Measurements from ENCODE around the gene OSBPL5. TPM values are rescaled to one million over a fixed set of nuclear protein-coding genes. Genes with fewer than 3 reads are reported as not detected.
A peak's percentile ranks its signal among the peaks of the same experiment; 100 is the strongest.
"Not testable (repeated sequence)": the region's sequence is repeated elsewhere in the genome, so short reads cannot be mapped to it uniquely, and the experiment has no call there.

OSBPL5 gene
- total RNA-seq, 1 donor from 2014 or later, result 15.3 TPM

GRCh38 chr11:3186166-3186953 is 21.2 kb upstream of the OSBPL5 start:
- intact Hi-C loops (cut with DNase I), result no loop called here
- DNase-seq (no peak), ATAC-seq (ENCODE audit: poor library complexity) (no peak)

GRCh38 chr11:3184732-3185347 is 19.7 kb upstream of the OSBPL5 start:
- no peak for ATAC-seq (ENCODE audit: poor library complexity)

GRCh38 chr11:3183523-3183922 is 18.4 kb upstream of the OSBPL5 start:
- DNase-seq (peak; percentile 22), ATAC-seq (ENCODE audit: poor library complexity) (no peak)
- intact Hi-C loops (cut with DNase I), result no loop called here

More at GRCh38 chr11:3184732-3185347, 19.7 kb upstream of the OSBPL5 start:
- DNase-seq, result peak; percentile 35
- intact Hi-C loops (cut with DNase I), result no loop called here

DNA sequence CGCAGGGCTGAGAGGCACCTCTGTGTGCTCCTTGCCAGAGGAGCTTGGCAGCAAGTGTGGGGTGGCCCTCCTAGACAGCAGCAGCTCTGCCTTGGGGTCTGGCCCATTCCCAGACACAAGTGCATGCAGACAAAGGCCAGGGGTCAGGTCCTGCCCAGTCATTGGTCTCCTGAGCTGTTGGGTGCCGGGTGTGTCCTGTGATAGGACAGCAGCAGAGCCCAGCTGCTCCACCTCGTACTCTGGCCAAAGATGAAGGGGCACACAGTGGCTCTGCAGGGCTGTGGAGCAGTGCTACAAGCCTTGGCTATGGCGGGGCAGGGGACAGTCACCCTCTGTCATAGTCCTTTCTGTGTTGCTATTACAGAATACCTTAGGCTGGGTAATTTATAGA is 17.3 kb upstream of the OSBPL5 start:
- no peak for ATAC-seq (ENCODE audit: poor library complexity)
- intact Hi-C loops (cut with DNase I), result no loop called here
- DNase-seq, result peak; percentile 23

DNA sequence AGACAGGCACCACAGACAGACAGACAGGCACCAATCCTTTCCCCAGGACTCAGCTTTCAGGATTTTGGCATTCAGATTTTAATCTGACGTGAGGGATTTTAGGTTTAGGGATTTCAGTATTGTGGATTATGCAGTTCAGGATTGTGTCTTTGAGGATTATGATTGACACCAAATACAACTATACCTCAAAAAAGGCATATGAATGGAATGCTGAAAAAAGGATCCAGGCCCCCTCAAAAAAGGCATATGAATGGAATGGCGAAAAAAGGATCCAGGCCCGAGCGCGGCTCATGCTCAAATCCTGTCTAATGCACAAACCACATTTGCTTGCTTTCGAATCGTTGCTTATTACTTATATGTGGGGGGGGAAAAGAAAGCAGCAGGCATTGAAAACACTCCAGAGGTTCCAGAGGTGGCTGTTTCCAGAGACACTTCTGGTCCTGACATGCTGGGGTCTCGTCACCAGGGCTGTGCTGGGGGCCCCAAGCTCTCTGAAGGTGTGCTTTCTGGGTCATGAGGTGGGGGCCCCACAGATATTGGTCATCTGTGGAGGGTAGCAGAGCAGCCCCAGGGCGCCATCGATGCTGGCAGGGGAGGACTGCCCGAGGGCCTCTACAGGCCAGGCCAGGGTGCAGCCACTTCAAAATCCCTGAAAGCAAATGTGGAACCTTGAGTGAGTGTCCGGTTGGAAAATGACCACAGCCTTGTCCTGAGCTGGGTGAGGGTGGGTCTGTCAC is 16.8 kb upstream of the OSBPL5 start:
- peak; percentile 20 for DNase-seq
- intact Hi-C loops (cut with DNase I), result no loop called here
- no peak for ATAC-seq (ENCODE audit: poor library complexity)

GRCh38 chr11:3180869-3181268 is 15.8 kb upstream of the OSBPL5 start:
- ATAC-seq (ENCODE audit: poor library complexity) (no peak), DNase-seq (peak; percentile 13)
- intact Hi-C loops (cut with DNase I), result no loop called here

DNA sequence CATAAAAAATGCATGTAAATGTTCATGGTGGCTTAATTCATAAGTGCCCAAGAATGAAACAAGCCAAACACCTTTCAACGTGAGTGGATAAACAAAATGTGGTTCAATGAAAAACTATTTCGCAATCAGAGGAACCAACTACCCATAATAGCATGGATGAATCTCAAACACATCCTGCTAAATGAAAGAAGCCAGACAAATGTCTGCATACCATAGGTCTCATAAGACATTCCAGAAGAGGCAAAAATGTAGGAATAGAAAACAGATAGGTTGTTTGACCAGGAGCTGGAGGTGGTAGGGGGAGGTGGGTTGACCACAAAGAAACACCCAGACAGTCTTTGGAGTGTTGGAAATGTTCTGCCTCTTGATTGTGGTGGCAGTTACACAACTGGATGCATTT is 13.2 kb upstream of the OSBPL5 start:
- DNase-seq, result no peak
- intact Hi-C loops (cut with DNase I), result no loop called here
- ATAC-seq (ENCODE audit: poor library complexity), result no peak

GRCh38 chr11:3177931-3178330 is 12.8 kb upstream of the OSBPL5 start:
- DNase-seq, result no peak
- intact Hi-C loops (cut with DNase I), result no loop called here
- no peak for ATAC-seq (ENCODE audit: poor library complexity)

DNA sequence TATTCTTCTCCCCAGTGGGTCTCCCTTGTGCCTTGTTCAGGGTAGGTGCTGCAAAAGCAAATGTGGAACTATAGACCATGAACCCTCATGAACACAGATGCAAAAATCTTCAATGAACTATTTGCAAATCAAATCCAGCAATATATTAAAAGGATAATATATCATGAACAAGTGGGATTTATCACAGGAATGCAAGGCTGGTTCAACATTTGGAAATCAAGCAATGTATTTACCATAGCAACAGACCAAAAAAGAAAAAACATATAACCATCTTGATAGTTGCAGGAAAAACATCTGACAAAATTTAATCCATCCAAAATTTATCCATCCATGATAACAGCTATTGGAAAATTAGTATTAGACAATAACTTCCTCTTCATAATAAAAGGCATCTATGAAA is 11.4 kb upstream of the OSBPL5 start:
- DNase-seq (no peak), ATAC-seq (ENCODE audit: poor library complexity) (no peak)
- intact Hi-C loops (cut with DNase I), result no loop called here

GRCh38 chr11:3175194-3175593 is 10.1 kb upstream of the OSBPL5 start:
- DNase-seq, result peak; percentile 14
- intact Hi-C loops (cut with DNase I), result no loop called here
- no peak for ATAC-seq (ENCODE audit: poor library complexity)

- DNase-seq (no peak), ATAC-seq (ENCODE audit: poor library complexity) (no peak)
- intact Hi-C loops (cut with DNase I), result no loop called here
Measured at GRCh38 chr11:3174387-3174786, 9.3 kb upstream of the OSBPL5 start.

DNA sequence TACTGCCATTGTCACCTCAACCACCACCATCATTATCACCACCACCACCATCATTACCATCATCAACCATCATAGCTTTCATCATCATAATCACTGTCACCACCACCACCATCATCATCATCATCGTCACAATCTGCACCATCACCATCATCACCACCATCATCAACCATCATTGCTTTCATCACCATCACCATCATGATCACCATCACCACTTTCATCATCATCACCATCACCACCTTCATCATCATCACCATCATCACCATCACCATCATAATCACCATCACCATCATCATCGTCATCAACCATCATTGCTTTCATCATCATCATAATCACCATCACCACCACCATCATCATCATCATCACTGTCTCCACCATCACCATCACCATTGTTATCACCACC is 8.7 kb upstream of the OSBPL5 start:
- no peak for ATAC-seq (ENCODE audit: poor library complexity)
- no peak for DNase-seq
- intact Hi-C loops (cut with DNase I), result no loop called here

DNA sequence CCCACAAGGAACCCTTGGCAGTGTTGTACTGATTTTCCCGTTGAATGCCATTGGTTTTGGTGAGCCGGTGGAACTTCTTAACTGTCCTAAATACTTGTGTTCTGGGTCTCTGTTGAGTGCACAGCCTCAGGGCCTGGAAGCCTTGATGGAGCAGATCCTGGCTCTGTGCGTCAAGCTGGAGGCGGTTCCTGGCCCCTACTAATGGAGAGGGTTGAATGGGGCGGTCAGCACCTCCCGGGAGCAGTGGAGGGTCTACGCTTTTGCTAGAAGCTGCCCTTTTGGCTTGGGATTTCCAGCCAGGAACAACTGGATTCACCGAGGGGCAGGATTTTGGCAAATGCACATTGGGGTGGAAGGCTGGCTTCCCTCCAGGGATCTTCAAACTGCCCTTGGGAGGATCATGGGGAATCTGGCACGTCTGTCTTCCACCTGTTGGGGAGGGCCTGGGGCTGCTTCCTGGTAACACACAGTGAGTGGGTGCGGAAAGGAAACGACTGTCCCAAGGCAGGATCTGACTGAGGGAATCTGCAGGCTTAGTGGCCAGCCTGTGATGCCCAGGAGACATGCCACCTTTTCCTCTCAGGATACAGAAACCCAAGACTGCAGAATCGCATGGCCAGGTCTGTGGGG is 6.9 kb upstream of the OSBPL5 start:
- DNase-seq (no peak), ATAC-seq (ENCODE audit: poor library complexity) (no peak)
- intact Hi-C loops (cut with DNase I), result no loop called here

GRCh38 chr11:3170756-3171650 is 5.9 kb upstream of the OSBPL5 start:
- intact Hi-C loops (cut with DNase I), result no loop called here
- no peak for DNase-seq
- no peak for ATAC-seq (ENCODE audit: poor library complexity)

DNA sequence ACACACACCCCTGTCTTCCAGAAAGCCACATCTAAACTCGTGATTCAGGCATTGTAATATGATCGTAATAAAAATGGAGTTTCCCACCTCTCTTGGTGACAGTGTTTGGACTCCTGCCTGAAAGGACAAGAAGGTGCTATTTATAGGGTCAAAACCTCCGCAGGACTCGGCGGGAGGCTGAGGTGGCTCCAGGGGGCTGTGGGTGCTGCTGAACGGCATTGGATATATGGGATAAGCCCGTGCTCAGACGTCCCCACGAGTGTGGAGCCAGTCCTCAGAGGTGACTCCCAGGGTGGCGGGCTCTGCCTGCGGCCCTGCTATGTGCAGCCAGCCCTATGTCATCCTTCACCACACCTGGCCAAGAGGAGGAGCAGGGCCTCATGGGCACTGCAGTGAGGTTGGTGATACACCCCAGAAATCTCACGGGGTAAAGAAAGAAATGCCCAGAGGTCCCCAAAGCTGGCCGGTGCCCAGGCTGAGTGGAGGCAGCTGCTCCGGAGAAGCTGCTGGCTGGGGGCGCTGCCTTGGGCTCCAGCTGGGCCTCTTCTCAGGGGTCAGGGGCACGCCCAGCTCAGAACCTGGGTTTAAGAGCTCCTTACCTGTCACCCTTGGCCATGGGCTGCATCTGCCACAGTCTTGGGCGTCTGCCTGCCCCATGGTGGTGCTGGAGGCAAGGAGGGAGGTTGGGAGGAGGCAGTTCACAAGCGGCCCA is 5.1 kb upstream of the OSBPL5 start:
- ATAC-seq (ENCODE audit: poor library complexity), result peak; percentile 51
- intact Hi-C loops (cut with DNase I), result no loop called here
- DNase-seq, result no peak

GRCh38 chr11:3169255-3170043 is 4.3 kb upstream of the OSBPL5 start:
- peak; percentile 60 for ATAC-seq (ENCODE audit: poor library complexity)
- intact Hi-C loops (cut with DNase I), result no loop called here
- peak; percentile 72 for DNase-seq

DNA sequence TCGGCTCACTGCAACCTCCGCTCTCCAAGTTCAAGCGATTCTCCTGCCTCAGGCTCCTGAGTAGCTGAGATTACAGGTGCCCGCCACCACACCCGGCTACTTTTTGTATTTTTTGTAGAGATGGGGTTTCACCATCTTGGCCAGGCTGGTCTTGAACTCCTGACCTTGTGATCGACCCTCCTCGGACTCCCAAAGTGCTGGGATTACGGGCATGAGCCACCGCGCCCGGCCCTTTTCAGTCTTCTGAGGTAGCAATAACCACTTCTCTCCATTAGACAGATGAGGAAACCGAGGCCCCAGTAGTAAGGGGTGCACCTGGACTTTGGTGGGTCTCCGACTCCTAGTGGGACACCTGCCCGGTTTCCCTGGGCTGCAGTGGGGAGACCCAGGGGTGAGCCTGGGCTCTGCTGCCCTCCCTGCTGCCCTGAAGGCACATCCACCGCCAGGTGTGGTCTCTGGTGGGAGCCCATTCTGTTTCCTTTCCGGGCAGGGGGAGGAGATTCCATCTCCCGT is 3.7 kb upstream of the OSBPL5 start:
- intact Hi-C loops (cut with DNase I); DNase-seq; ATAC-seq (ENCODE audit: poor library complexity): not testable (repeated sequence)

Data from Right ventricle myocardium superior (tissue), 1 donor.